Fibroblast of mammary gland (primary cell): ENCODE data around the gene SLFN12.
"Not testable (repeated sequence)": the region's sequence is repeated elsewhere in the genome, so short reads cannot be mapped to it uniquely, and the experiment has no call there.

Experiments
- DNase-seq: peaks from one replicate; pipeline ENCODE4 v3.0.0-alpha.2; 2010; ENCODE audit warnings: low read depth
- H3K4me3 ChIP-seq: 2 replicates; pipeline ENCODE4 v1.5.1; 2011; ENCODE audit warnings: low read depth, mild to moderate bottlenecking, low read length, moderate library complexity; ENCODE audit not compliant: control insufficient read depth
- CTCF ChIP-seq: conservative IDR thresholded peaks from 2 replicates; pipeline ENCODE4 v1.5.1; 2011; ENCODE audit warnings: low read depth, low read length, inconsistent platforms; ENCODE audit not compliant: control insufficient read depth, insufficient read depth

The SLFN12 gene

GRCh38 chr17:35438433-35438832, 6.1 kb upstream of the SLFN12 start:
- no peak for DNase-seq
- H3K4me3 ChIP-seq = no peak overlapping the region
- no peak for TF ChIP-seq CTCF

- peak; percentile 29 for TF ChIP-seq CTCF
- peak; percentile 99 for DNase-seq
- peak overlapping the region; percentile 70 for H3K4me3 ChIP-seq
These were observed 985 bp upstream of the SLFN12 start for GRCh38 chr17:35433075-35433894.

GRCh38 chr17:35429702-35430101, 2.6 kb downstream of the SLFN12 start:
- DNase-seq = no peak
- H3K4me3 ChIP-seq = no peak overlapping the region
- no peak for TF ChIP-seq CTCF

- TF ChIP-seq CTCF = no peak
- DNase-seq = no peak
These were observed 4.1 kb downstream of the SLFN12 start for GRCh38 chr17:35428229-35428628.

GRCh38 chr17:35423761-35424160, 8.5 kb downstream of the SLFN12 start:
- peak; percentile 17 for DNase-seq
- TF ChIP-seq CTCF = no peak
- no peak overlapping the region for H3K4me3 ChIP-seq

More at GRCh38 chr17:35428229-35428628, 4.1 kb downstream of the SLFN12 start:
- H3K4me3 ChIP-seq = no peak overlapping the region

GRCh38 chr17:35421069-35421468, 11.2 kb downstream of the SLFN12 start:
- not testable (repeated sequence) for H3K4me3 ChIP-seq, DNase-seq

- H3K4me3 ChIP-seq = no peak overlapping the region
- DNase-seq = no peak
- TF ChIP-seq CTCF = no peak
These were observed 15.6 kb downstream of the SLFN12 start for GRCh38 chr17:35416659-35417058.

- DNase-seq, H3K4me3 ChIP-seq: not testable (repeated sequence)
These were observed 17.6 kb downstream of the SLFN12 start for GRCh38 chr17:35414707-35415106.
